Measurements from ENCODE around the gene ARID1B.

DNA sequence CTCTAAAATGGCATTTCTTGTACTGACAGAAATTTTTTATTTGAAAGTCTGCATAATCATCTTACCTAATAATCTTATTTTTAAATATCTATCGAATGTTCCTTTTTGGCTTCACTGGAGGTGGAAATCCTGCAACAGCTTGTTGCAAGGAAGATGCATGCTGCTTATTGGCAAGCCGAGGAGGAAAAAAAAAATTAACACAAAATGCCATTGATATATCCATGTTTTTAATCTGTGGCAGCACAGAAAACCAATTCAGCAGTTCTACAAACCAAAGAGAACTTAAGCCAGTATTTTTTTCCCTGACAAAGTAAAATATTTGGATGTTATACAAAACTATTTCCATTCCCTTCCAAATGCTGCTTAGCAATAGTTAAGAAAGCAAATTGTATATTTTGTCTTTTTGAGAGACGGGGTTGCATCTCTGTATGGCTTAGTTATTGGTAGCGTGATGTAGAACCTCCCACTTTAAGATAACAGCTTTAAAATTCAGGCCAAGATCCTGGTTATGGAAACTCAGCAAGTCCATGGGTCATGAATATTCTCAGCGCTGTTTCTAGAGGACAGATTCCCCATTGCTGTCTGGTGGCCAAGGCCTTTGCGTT lies 314.8 kb downstream of the ARID1B start:
- TF ChIP-seq, protein P1, sequence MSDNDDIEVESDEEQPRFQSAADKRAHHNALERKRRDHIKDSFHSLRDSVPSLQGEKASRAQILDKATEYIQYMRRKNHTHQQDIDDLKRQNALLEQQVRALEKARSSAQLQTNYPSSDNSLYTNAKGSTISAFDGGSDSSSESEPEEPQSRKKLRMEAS (IDR thresholded peaks at IDR 0.05) = no peak
- TF ChIP-seq, protein P2, sequence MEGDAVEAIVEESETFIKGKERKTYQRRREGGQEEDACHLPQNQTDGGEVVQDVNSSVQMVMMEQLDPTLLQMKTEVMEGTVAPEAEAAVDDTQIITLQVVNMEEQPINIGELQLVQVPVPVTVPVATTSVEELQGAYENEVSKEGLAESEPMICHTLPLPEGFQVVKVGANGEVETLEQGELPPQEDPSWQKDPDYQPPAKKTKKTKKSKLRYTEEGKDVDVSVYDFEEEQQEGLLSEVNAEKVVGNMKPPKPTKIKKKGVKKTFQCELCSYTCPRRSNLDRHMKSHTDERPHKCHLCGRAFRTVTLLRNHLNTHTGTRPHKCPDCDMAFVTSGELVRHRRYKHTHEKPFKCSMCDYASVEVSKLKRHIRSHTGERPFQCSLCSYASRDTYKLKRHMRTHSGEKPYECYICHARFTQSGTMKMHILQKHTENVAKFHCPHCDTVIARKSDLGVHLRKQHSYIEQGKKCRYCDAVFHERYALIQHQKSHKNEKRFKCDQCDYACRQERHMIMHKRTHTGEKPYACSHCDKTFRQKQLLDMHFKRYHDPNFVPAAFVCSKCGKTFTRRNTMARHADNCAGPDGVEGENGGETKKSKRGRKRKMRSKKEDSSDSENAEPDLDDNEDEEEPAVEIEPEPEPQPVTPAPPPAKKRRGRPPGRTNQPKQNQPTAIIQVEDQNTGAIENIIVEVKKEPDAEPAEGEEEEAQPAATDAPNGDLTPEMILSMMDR (IDR thresholded peaks at IDR 0.05; ENCODE audit: low read depth, low read length, missing input control) = no peak
- TF ChIP-seq HNF4G (IDR thresholded peaks at IDR 0.05) = no peak
- TF ChIP-seq, protein P3, sequence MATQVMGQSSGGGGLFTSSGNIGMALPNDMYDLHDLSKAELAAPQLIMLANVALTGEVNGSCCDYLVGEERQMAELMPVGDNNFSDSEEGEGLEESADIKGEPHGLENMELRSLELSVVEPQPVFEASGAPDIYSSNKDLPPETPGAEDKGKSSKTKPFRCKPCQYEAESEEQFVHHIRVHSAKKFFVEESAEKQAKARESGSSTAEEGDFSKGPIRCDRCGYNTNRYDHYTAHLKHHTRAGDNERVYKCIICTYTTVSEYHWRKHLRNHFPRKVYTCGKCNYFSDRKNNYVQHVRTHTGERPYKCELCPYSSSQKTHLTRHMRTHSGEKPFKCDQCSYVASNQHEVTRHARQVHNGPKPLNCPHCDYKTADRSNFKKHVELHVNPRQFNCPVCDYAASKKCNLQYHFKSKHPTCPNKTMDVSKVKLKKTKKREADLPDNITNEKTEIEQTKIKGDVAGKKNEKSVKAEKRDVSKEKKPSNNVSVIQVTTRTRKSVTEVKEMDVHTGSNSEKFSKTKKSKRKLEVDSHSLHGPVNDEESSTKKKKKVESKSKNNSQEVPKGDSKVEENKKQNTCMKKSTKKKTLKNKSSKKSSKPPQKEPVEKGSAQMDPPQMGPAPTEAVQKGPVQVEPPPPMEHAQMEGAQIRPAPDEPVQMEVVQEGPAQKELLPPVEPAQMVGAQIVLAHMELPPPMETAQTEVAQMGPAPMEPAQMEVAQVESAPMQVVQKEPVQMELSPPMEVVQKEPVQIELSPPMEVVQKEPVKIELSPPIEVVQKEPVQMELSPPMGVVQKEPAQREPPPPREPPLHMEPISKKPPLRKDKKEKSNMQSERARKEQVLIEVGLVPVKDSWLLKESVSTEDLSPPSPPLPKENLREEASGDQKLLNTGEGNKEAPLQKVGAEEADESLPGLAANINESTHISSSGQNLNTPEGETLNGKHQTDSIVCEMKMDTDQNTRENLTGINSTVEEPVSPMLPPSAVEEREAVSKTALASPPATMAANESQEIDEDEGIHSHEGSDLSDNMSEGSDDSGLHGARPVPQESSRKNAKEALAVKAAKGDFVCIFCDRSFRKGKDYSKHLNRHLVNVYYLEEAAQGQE (IDR thresholded peaks at IDR 0.05) = no peak
- TF ChIP-seq RAD21 (IDR thresholded peaks at IDR 0.05) = no peak

Measured in liver (tissue), 3 donors.